Heart left ventricle (tissue), 16 donors: ENCODE results near the gene PLA2G2F. TPM values are rescaled to one million over a fixed set of nuclear protein-coding genes. Genes with fewer than 3 reads are reported as not detected.
A peak's percentile ranks its signal among the peaks of the same experiment; 100 is the strongest.

ENCODE experiments used
- ATAC-seq, 4 donors: fragments of 200-7000 bp; cut with Tn5 transposase; one replicate each; pipeline ENCODE4 v1.9.1; 2020 to 2022; ENCODE audit warnings: moderate library complexity in 4 of 4, mild to moderate bottlenecking in 3 of 4, moderate number of reproducible peaks in 1 of 4
- DNase-seq, 5 donors: peaks; one replicate each; pipeline ENCODE4 v3.0.0-alpha.2; 2020
- H3K27ac ChIP-seq, 12 donors: fragments of 200-600 bp; sonication (generic) in 4 of 12; one replicate each; pipeline versions ENCODE4 v1.5.0 to v1.8.0; 2016 to 2022; ENCODE audit warnings: mild to moderate bottlenecking in 2 of 12
- H3K27me3 ChIP-seq, 9 donors: fragments of 200-600 bp; sonication (generic) in 2 of 9; one replicate each; pipeline versions ENCODE4 v1.5.1 to v1.8.0; 2016 to 2022; ENCODE audit warnings: mild to moderate bottlenecking in 3 of 9
- H3K36me3 ChIP-seq, 9 donors: fragments of 200-600 bp; sonication (generic) in 2 of 9; one replicate each; pipeline versions ENCODE4 v1.5.0 to v1.8.0; 2018 to 2022; ENCODE audit warnings: mild to moderate bottlenecking in 2 of 9
- H3K4me1 ChIP-seq, 12 donors: fragments of 200-600 bp; sonication (generic) in 4 of 12; one replicate each; pipeline versions ENCODE4 v1.5.0 to v1.8.0; 2016 to 2022; ENCODE audit warnings: mild to moderate bottlenecking in 3 of 12
- H3K4me3 ChIP-seq, 12 donors: fragments of 200-600 bp; sonication (generic) in 4 of 12; one replicate each; pipeline versions ENCODE4 v1.5.0 to v1.8.0; 2017 to 2022; ENCODE audit warnings: mild to moderate bottlenecking in 9 of 12, moderate library complexity in 4 of 12
- H3K9me3 ChIP-seq, 12 donors: fragments of 200-600 bp; sonication (generic) in 4 of 12; one replicate each; pipeline versions ENCODE4 v1.5.0 to v1.8.0; 2016 to 2022; ENCODE audit warnings: mild to moderate bottlenecking in 1 of 12
- CTCF ChIP-seq, 12 donors: fragments of 200-600 bp; sonication (generic) in 4 of 12; IDR thresholded peaks; one replicate each; pipeline versions ENCODE4 v1.5.0 to v1.8.0; 2018 to 2022; ENCODE audit warnings: antibody characterized with exemption in 12 of 12, mild to moderate bottlenecking in 5 of 12
- POLR2A ChIP-seq, 2 donors: fragments of 450-650 bp; IDR thresholded peaks; one replicate each; pipeline ENCODE4 v1.6.1; 2017; ENCODE audit warnings: antibody characterized with exemption in 2 of 2, mild to moderate bottlenecking in 2 of 2, moderate library complexity in 2 of 2
- WGBS, 4 donors: extraction: QIAGEN DNeasy Blood & Tissue Kit in 2 of 4; methylation state at CpG; one replicate each; pipeline versions ENCODE4 v1.1.5 to v1.1.7; 2013 to 2018; 5-methylcytosine and 5-hydroxymethylcytosine counted together
- intact Hi-C, 10 donors: fragments of 100-400 bp; cut with DNase I; formaldehyde crosslinking; loops; one replicate each; pipeline versions ENCODE4 v1.11.1 to v1.14.2; 2022
- polyA plus RNA-seq, 2 donors: library from polyadenylated mRNA; stranded (reverse); fragments of 200-250 nt; gene quantifications; one replicate each; pipeline ENCODE4 v1.2.3, GENCODE V29; 2013
- total RNA-seq, 9 donors: library from RNA; depleted of rRNA in 2 of 9; stranded (reverse); fragments of >200 nt in 2 of 9; fragmentation: NEBNext Ultra II Directional in 3 of 9; extraction: Animal tissue kit (Norgen Biotek cat#: 25700) in 3 of 9; gene quantifications; one replicate each; pipeline versions ENCODE4 v1.1.0 to v1.2.4, GENCODE V29; 2016 to 2023
- donor health status: ischemic (EF 13 %, LVEDD 7.1; RV severe dilation, severe dysfunction).
- donor health status: healthy with polysubstance abuse.
- donor health status: DM: no; HTN: yes; CAD: no.
- donor health status: DM: no; HTN: no; CAD: no.
- donor health status: ischemic (EF 25% LVEDD 6.9; RV normal size, moderate dysfunction).
- donor health status: ischemic (EF 25% LVEDD 5.7; RV mildly dilated, moderate dysfunction).
- donor health status: healthy.
- donor health status: DM: yes; HTN: yes; CAD: no.
- donor health status: ischemic (EF 35%, LVEDD 5.7; RV mildly dilated, moderate dysfunction).
- donor health status: nonischemic (EF 11% LVEDD 7.7; RV severe dilation, severe dysfunction).
- donor health status: DM: yes; HTN: yes; CAD: no.
- donor health status: PGD.
- donor health status: ischemic (EF 29% LVEDD 5.4; RV normal size, mild dysfunction).
- donor health status: nonischemic (EF 23%, LVEDD 6.1; RV moderate dilation, normal function).

The PLA2G2F gene
- total and polyA plus RNA-seq, 11 donors: not detected

- WGBS, 4 donors: 87 to 90% (median 90%) methylated on average over 3 to 5 of the region's 5 CpGs
- peaks cover 0 to 15% (median 0%) of the 10 kb centered on the region in 9 donors for H3K27me3 ChIP-seq
- H3K4me1 ChIP-seq: peaks cover 0 to 11% (median 0%) of the 10 kb centered on the region in 12 donors
- H3K27ac ChIP-seq: no peak overlapping the region
- DNase-seq (no peak), ATAC-seq (no peak)
- H3K4me3 ChIP-seq: no peak overlapping the region
- no peaks in the 10 kb centered on the region for H3K36me3 ChIP-seq
- intact Hi-C loops: no loop called here
- H3K9me3 ChIP-seq: no peaks in the 10 kb centered on the region
- TF ChIP-seq CTCF (IDR thresholded peaks at IDR 0.05) (no peak), POLR2A (IDR thresholded peaks at IDR 0.05) (no peak)
Observed at GRCh38 chr1:20169932-20170331, 30.8 kb downstream of the PLA2G2F start.

GRCh38 chr1:20172033-20172590 lies 33.0 kb downstream of the PLA2G2F start:
- peaks cover 0 to 4% (median 0%) of the 10 kb centered on the region in 12 donors for H3K4me1 ChIP-seq

DNA sequence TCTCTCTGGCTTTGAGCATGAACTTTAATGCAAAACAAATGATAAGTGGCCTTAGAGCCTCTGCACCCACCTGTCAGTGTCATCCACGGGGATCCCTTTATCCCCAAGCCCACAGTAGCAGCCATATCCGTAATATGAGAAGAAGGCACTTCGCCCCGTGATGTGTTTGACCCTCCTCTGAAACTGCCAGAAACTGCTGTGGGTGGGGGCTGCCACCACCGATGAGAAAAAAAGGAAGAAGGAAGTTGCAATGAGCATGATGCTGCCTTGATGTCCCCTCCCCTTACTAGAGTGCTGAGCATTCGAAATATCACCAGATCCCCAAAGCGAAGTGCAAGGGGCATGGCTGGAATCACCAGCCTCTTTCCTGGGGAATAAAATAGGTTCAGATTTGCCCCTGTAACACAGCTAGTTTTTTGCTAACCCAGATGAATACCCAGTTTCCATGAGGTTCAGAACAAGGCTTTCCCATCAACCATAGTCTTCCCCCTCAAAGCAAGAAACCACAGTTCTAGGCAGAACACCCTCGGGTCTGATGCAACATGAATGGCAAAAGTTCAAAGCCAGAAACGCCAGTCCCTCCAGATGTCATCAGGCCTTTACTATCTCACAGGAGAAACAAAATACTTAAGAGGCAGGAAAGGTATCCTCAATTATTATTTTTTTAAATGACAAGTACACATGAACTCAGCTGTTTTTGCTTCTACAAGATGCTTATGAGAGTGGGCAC lies 36.0 kb downstream of the PLA2G2F start:
- no peaks in the 10 kb centered on the region for H3K9me3 ChIP-seq
- 53 to 64% (median 64%) methylated on average over 9 of the region's 9 CpGs for WGBS, 4 donors
- peak in 1 of 5 donors; percentile 16 for DNase-seq
- peaks cover 0 to 4% (median 0%) of the 10 kb centered on the region in 12 donors for H3K4me1 ChIP-seq
- no peak for TF ChIP-seq POLR2A (IDR thresholded peaks at IDR 0.05)
- no peak for TF ChIP-seq CTCF (IDR thresholded peaks at IDR 0.05)
- peak in 2 of 4 donors; percentile 42 to 54 for ATAC-seq
- no peak overlapping the region for H3K4me3 ChIP-seq
- intact Hi-C loops: no loop called here
- H3K27ac ChIP-seq: peak overlapping the region in 2 of 12 donors; percentile 18 to 66
- peaks cover 0 to 5% (median 0%) of the 10 kb centered on the region in 9 donors for H3K27me3 ChIP-seq
- no peaks in the 10 kb centered on the region for H3K36me3 ChIP-seq

More at GRCh38 chr1:20172033-20172590, 33.0 kb downstream of the PLA2G2F start:
- peaks cover 0 to 16% (median 0%) of the 10 kb centered on the region in 9 donors for H3K27me3 ChIP-seq
- H3K27ac ChIP-seq: no peak overlapping the region
- TF ChIP-seq POLR2A (IDR thresholded peaks at IDR 0.05) (no peak), CTCF (IDR thresholded peaks at IDR 0.05) (no peak)
- DNase-seq: peak in 1 of 5 donors; percentile 30
- no peak for ATAC-seq
- intact Hi-C loops: no loop called here
- H3K9me3 ChIP-seq: no peaks in the 10 kb centered on the region
- no peaks in the 10 kb centered on the region for H3K36me3 ChIP-seq
- H3K4me3 ChIP-seq: no peak overlapping the region
- WGBS, 4 donors: 89 to 97% (median 93%) methylated on average over 12 of the region's 12 CpGs

- 77 to 86% (median 81%) methylated on average over 13 of the region's 13 CpGs for WGBS, 4 donors
- no peaks in the 10 kb centered on the region for H3K4me1 ChIP-seq
- H3K9me3 ChIP-seq: no peaks in the 10 kb centered on the region
- no peak overlapping the region for H3K4me3 ChIP-seq
- peak overlapping the region in 1 of 12 donors; percentile 79 for H3K27ac ChIP-seq
- TF ChIP-seq POLR2A (IDR thresholded peaks at IDR 0.05): no peak
- TF ChIP-seq CTCF (IDR thresholded peaks at IDR 0.05): no peak
- intact Hi-C loops: no loop called here
- DNase-seq: peak in 1 of 5 donors; percentile 24
- no peak for ATAC-seq
- no peaks in the 10 kb centered on the region for H3K36me3 ChIP-seq
- H3K27me3 ChIP-seq: peaks cover 0 to 13% (median 0%) of the 10 kb centered on the region in 9 donors
Observed at GRCh38 chr1:20178634-20179370, 39.7 kb downstream of the PLA2G2F start.
